ENCODE measurements around the gene GPC5.

- TF ChIP-seq CTCF (IDR thresholded peaks at IDR 0.05; ENCODE audit: low read depth, low read length) (peak; percentile 54), EZH2phosphoT487 (IDR thresholded peaks at IDR 0.05; ENCODE audit: low read depth) (no peak)
Observed at GRCh38 chr13:91817250-91817649, 418.8 kb downstream of the GPC5 start.

All from OCI-LY3 (cell line).